Activated naive CD4-positive, alpha-beta T cell treated with anti-CD3 and anti-CD28 coated beads, Interleukin-2, amount 10 ng/mL, durations not matched to agents 7 days and 5 days (primary cell): ENCODE data around the gene NPFFR1.

Experiments used
- CTCF ChIA-PET: fragments of 350-600 bp; sonication (Branson Sonifier 250); formaldehyde crosslinking; loops from one replicate; lab custom pipeline; 2021; ENCODE audit warnings: antibody characterized with exemption; lab: Charles Lee
- DNase-seq: peaks from one replicate; pipeline ENCODE4 v3.0.0-alpha.2; 2020
- H3K27ac Mint-ChIP-seq: one replicate; pipeline ENCODE4 v1.8.0; 2021; ENCODE audit warnings: mild to moderate bottlenecking, moderate library complexity, mixed read lengths
- H3K27me3 Mint-ChIP-seq: one replicate; pipeline ENCODE4 v1.8.0; 2021; ENCODE audit warnings: mild to moderate bottlenecking, mixed read lengths
- H3K36me3 Mint-ChIP-seq: one replicate; pipeline ENCODE4 v1.8.0; 2021; ENCODE audit warnings: mixed read lengths
- H3K4me1 Mint-ChIP-seq: one replicate; pipeline ENCODE4 v1.8.0; 2021; ENCODE audit warnings: mixed read lengths
- H3K4me3 Mint-ChIP-seq: one replicate; pipeline ENCODE4 v1.8.0; 2021; ENCODE audit warnings: mild to moderate bottlenecking, moderate library complexity, mixed read lengths
- H3K9me3 Mint-ChIP-seq: one replicate; pipeline ENCODE4 v1.8.0; 2021; ENCODE audit warnings: mixed read lengths

Gene NPFFR1

DNA sequence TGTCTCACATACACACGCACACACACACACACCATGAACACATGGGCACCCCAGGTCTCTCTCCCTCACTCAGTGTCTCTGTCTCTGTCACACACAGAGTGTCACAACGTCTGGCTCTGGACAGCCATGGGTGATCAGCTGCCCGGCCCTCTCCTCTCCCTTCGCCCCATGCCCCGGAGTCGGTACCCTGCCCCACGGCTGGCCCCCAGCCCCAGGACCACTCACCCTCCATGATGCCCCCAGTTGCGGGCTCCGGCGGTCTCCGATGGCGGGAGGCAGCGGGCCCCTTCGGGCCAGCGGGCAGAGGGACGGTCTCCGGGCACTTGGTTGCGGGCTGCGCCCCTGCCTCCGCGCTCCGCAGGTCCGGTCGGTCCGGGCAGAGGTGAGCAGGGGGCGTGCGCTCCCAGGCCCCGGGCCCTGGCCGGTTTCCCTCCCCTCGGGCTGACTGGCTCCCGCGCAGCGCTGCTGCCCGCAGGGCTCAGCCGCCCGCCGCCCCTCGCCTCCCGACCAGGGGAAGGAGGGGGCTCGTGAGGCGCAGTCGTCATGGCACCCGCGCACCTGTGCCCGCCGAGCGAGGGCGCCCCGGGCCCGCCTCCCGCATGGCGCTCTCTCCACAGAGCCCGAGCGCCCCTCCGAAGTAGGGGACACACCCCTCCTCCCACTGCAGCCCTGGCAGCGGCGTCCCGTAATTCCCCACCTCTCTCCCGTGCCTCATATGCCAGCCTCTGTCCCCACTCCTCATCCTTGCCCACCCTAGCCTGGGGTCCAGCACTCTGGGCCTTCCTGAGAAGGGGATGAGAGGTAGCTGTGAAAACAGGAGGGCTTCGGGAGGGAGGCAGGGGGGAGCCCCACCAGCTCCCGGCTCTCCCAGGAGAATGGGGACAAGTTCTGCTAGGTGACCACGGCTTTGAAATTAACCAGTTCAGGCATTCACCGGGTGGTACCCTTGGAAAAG, at the start of gene NPFFR1:
Gene NPFFR1 (minus strand): TSS at position 560 of the 955 bp plus-strand sequence. CDS start 328 bp downstream, at position 232.
- H3K9me3 Mint-ChIP-seq = no peaks in the 10 kb centered on the region
- H3K36me3 Mint-ChIP-seq = no peaks in the 10 kb centered on the region
- CTCF ChIA-PET = interaction anchor here (0.9 to 3.0 kb wide), 3 partner anchors 11 to 81 kb away, joined by 3 to 16 read pairs (median 5); no protein-coding TSS in a partner anchor
- H3K4me1 Mint-ChIP-seq = no peaks in the 10 kb centered on the region
- H3K27me3 Mint-ChIP-seq = peaks cover 78% of the 10 kb centered on the region
- DNase-seq = peak; percentile 15
- no peak within 1 kb of the TSS for H3K27ac Mint-ChIP-seq
- H3K4me3 Mint-ChIP-seq = no peak within 1 kb of the TSS

DNA sequence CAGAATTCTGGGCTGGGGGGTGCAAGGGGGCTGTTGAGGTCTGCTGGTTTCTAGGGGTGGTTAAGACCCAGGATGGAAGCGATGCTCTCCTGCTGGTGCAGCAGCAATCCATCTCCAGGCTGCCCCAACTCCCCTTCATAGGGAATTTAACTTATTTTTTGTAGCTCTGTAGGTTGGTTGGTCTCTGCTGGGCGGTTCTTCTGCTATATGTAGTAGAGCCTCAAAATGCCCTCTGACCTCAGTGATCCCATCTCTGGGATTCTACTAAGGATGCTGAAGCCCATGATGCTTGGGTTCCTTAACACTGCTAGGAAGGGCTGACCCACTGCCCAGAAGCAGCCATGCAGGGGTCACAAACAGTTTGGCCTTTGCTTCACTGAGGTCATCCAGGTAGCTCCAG, 49.5 kb upstream of the NPFFR1 start:
- no peak for DNase-seq
- Mint-ChIP-seq H3K36me3 (peaks cover 15% of the 10 kb centered on the region), H3K4me3 (no peak overlapping the region), H3K27ac (no peak overlapping the region), H3K27me3 (no peaks in the 10 kb centered on the region), H3K4me1 (peaks cover 16% of the 10 kb centered on the region), H3K9me3 (peaks cover 14% of the 10 kb centered on the region)
- CTCF ChIA-PET = interaction anchor here (1.6 to 1.9 kb wide), 2 partner anchors 16 to 111 kb away, joined by 6 read pairs; no protein-coding TSS in a partner anchor

- H3K9me3 Mint-ChIP-seq = peaks cover 14% of the 10 kb centered on the region
- no peak overlapping the region for H3K4me3 Mint-ChIP-seq
- no peak overlapping the region for H3K27ac Mint-ChIP-seq
- H3K4me1 Mint-ChIP-seq = peaks cover 16% of the 10 kb centered on the region
- no peak for DNase-seq
- CTCF ChIA-PET = interaction anchor here (1.3 to 1.6 kb wide), 2 partner anchors 33 to 110 kb away, joined by 4 to 6 read pairs; no protein-coding TSS in a partner anchor
- no peaks in the 10 kb centered on the region for H3K27me3 Mint-ChIP-seq
- peaks cover 15% of the 10 kb centered on the region for H3K36me3 Mint-ChIP-seq
Observed at GRCh38 chr10:70331486-70332268, 47.9 kb upstream of the NPFFR1 start.

DNA sequence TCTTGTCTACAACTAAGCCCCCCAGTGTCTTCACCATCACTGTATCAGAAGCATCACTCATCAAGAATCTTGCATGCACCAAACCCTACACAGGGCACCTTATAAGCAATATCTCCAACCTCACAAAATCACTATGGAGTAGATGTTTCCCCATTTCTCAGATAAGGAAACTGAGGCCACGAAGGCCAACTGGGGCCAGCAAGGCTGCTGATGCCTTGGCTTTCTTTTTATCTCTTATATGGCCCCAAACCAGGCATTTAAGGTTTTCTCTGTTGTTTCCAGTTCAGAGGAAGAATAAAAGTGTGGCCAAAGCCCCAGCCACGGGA, 47.3 kb upstream of the NPFFR1 start:
- peaks cover 16% of the 10 kb centered on the region for H3K4me1 Mint-ChIP-seq
- CTCF ChIA-PET = no interaction called here
- DNase-seq = no peak
- no peaks in the 10 kb centered on the region for H3K27me3 Mint-ChIP-seq
- H3K4me3 Mint-ChIP-seq = no peak overlapping the region
- no peak overlapping the region for H3K27ac Mint-ChIP-seq
- peaks cover 11% of the 10 kb centered on the region for H3K36me3 Mint-ChIP-seq
- H3K9me3 Mint-ChIP-seq = peaks cover 9% of the 10 kb centered on the region

DNA sequence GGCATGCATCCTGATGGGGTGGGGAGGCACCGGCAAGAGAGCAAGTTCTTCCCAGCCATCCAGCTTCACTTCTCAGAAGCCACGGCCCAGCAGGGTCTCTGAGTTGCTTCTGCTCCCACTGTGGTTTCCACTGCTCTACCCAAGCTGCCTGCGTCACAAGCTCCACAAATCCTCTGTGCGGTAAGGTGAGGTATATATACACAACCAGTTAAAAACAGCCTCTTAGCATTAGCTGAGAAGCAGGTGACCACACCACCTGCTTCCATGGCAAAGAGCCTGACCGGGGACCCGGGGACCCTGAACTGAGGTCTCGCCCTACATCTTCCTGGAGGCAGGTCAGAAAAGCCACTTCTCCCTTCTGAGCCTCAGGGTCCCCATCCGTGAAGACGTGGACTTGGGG, 46.9 kb upstream of the NPFFR1 start:
- Mint-ChIP-seq H3K4me1 (peaks cover 16% of the 10 kb centered on the region), H3K27me3 (no peaks in the 10 kb centered on the region), H3K36me3 (peaks cover 8% of the 10 kb centered on the region), H3K27ac (no peak overlapping the region), H3K9me3 (peaks cover 7% of the 10 kb centered on the region), H3K4me3 (no peak overlapping the region)
- no peak for DNase-seq
- CTCF ChIA-PET = no interaction called here

DNA sequence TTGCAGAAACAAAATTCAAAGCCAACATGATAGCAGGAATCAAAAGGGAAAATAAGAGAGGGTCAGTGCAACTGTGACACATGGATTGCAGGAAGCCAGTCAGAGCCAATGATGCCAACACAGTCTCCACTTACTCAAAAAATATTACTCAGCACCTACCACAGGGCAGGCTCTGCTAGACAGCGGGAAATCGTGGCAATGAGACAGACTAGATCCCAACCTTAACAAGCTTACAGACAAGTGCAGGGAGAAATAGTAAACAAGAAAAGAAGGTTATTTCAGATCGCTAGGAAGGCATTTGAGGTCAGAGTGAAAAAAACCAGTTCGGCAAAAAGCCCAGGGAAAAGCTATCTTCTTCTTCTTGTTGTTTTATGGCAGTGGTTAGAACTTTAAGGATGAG, 45.2 kb upstream of the NPFFR1 start:
- peaks cover 24% of the 10 kb centered on the region for H3K4me1 Mint-ChIP-seq
- H3K27me3 Mint-ChIP-seq = no peaks in the 10 kb centered on the region
- H3K9me3 Mint-ChIP-seq = peaks cover 4% of the 10 kb centered on the region
- no peak for DNase-seq
- H3K4me3 Mint-ChIP-seq = no peak overlapping the region
- H3K36me3 Mint-ChIP-seq = peaks cover 3% of the 10 kb centered on the region
- CTCF ChIA-PET = no interaction called here
- H3K27ac Mint-ChIP-seq = no peak overlapping the region

DNA sequence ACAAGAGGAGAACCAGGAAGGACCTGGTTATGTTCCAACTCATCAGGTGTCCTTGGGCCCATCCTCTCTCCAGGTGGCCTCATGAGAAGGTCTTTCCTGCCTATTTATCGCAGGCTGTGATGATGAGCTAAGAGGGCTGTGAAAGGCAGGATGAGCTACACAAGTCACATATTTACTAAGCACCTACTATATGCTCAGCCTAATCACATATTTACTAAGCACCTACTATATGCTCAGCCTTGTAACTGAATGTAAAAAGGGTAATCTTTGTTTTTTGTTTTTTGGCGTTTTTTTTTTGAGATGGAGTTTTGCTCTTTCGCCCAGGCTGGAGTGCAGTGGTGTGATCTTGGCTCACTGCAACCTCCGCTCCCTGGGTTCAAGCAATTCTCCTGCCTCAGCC, 44.2 kb upstream of the NPFFR1 start:
- Mint-ChIP-seq H3K4me3 (no peak overlapping the region), H3K27ac (no peak overlapping the region)
- CTCF ChIA-PET = no interaction called here

GRCh38 chr10:70324951-70325781, 41.4 kb upstream of the NPFFR1 start:
- Mint-ChIP-seq H3K27ac (no peak overlapping the region), H3K4me3 (no peak overlapping the region), H3K27me3 (no peaks in the 10 kb centered on the region), H3K36me3 (no peaks in the 10 kb centered on the region), H3K9me3 (no peaks in the 10 kb centered on the region), H3K4me1 (peaks cover 26% of the 10 kb centered on the region)
- CTCF ChIA-PET = interaction anchor here (1.9 to 2.0 kb wide), 2 partner anchors 15 to 39 kb away, joined by 4 to 7 read pairs; no protein-coding TSS in a partner anchor
- DNase-seq = no peak

More for the DNA sequence above, 44.2 kb upstream of the NPFFR1 start:
- Mint-ChIP-seq H3K4me1 (peaks cover 33% of the 10 kb centered on the region), H3K9me3 (no peaks in the 10 kb centered on the region), H3K36me3 (peaks cover 3% of the 10 kb centered on the region), H3K27me3 (no peaks in the 10 kb centered on the region)
- DNase-seq = no peak

GRCh38 chr10:70324339-70324861, 40.6 kb upstream of the NPFFR1 start:
- no peaks in the 10 kb centered on the region for H3K36me3 Mint-ChIP-seq

DNA sequence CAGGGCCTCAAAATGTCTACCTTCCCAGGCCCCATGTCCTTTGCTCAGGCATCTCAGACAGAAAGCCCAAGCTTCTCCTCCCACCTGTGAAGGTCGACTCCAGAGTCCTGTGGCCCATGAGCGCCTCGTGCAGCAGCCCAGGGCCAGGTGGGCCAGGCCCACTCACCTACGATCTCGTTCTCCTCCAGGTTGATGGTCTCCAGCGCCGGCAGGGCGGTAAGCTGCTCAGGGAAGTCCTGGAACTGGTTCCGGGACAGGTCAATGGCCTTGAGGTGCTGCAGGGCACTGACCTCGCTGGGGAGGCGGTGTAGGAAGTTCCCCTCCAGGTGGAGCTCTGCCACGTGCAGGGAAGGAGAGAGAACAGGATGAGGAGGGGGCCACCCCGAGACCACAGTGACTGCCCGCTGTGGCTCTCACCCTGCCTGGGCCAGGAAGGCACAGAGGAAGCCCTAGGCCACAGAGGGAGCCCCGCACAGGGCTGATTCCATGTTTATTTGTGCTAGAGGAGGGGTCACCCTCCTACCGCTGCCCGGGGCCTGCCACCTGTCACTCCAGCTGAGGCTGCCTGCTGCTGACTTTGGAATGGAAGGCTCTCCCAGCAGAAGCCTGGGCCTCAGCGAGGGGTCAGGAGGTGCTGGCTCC, 40.0 kb upstream of the NPFFR1 start:
- no peaks in the 10 kb centered on the region for H3K9me3 Mint-ChIP-seq
- H3K36me3 Mint-ChIP-seq = no peaks in the 10 kb centered on the region
- H3K27me3 Mint-ChIP-seq = no peaks in the 10 kb centered on the region
- H3K4me3 Mint-ChIP-seq = no peak overlapping the region
- DNase-seq = no peak
- H3K27ac Mint-ChIP-seq = no peak overlapping the region
- peaks cover 26% of the 10 kb centered on the region for H3K4me1 Mint-ChIP-seq
- CTCF ChIA-PET = interaction anchor here (1.9 to 2.0 kb wide), 2 partner anchors 14 to 40 kb away, joined by 4 to 7 read pairs; no protein-coding TSS in a partner anchor

More at GRCh38 chr10:70324339-70324861, 40.6 kb upstream of the NPFFR1 start:
- Mint-ChIP-seq H3K4me3 (no peak overlapping the region), H3K27me3 (no peaks in the 10 kb centered on the region), H3K4me1 (peaks cover 26% of the 10 kb centered on the region), H3K9me3 (no peaks in the 10 kb centered on the region), H3K27ac (no peak overlapping the region)
- no peak for DNase-seq
- CTCF ChIA-PET = interaction anchor here (1.9 to 2.0 kb wide), 2 partner anchors 15 to 40 kb away, joined by 4 to 7 read pairs; no protein-coding TSS in a partner anchor

- H3K9me3 Mint-ChIP-seq = no peaks in the 10 kb centered on the region
- no peaks in the 10 kb centered on the region for H3K27me3 Mint-ChIP-seq
- no peaks in the 10 kb centered on the region for H3K36me3 Mint-ChIP-seq
- CTCF ChIA-PET = interaction anchor here (1.9 kb wide), 1 partner anchor 41 kb away, joined by 7 read pairs; no protein-coding TSS in a partner anchor
- DNase-seq = peak; percentile 52
- no peak overlapping the region for H3K4me3 Mint-ChIP-seq
- peaks cover 26% of the 10 kb centered on the region for H3K4me1 Mint-ChIP-seq
- peak overlapping the region; percentile 89 for H3K27ac Mint-ChIP-seq
Observed at GRCh38 chr10:70323138-70323696, 39.4 kb upstream of the NPFFR1 start.
